NCI-H748 (cell line): ENCODE measurements around the gene UBE2V1.
A peak's percentile ranks its signal among the peaks of the same experiment; 100 is the strongest.
"Not testable (repeated sequence)": the region's sequence is repeated elsewhere in the genome, so short reads cannot be mapped to it uniquely, and the experiment has no call there.

Experiments
- DNase-seq: peaks from one replicate; lab custom pipeline; 2025; ENCODE audit not compliant: unreplicated experiment; lab: John Stamatoyannopoulos, UW

Gene UBE2V1

GRCh38 chr20:50112512-50113419, at the start of gene UBE2V1:
TSS of gene UBE2V1 (minus strand) at chr20:50113150. CDS start at chr20:50113128, 22 bp downstream.
- peak; percentile 77 for DNase-seq

- not testable (repeated sequence) for DNase-seq
These were observed 48.5 kb upstream of the UBE2V1 start for GRCh38 chr20:50161494-50161893.

GRCh38 chr20:50153500-50154377, 40.8 kb upstream of the UBE2V1 start, which contains the start of gene PEDS1:
TSS of gene PEDS1 (minus strand) at chr20:50153723. CDS start at chr20:50153637, 86 bp downstream.
- DNase-seq = peak; percentile 89

- no peak for DNase-seq
These were observed 40.2 kb upstream of the UBE2V1 start for GRCh38 chr20:50153153-50153499.

GRCh38 chr20:50152394-50153152, 39.6 kb upstream of the UBE2V1 start:
- DNase-seq = peak; percentile 12

GRCh38 chr20:50151034-50151743, 38.2 kb upstream of the UBE2V1 start:
- peak; percentile 30 for DNase-seq

GRCh38 chr20:50149481-50150254, 36.7 kb upstream of the UBE2V1 start:
- no peak for DNase-seq

- DNase-seq = peak; percentile 45
These were observed 34.0 kb upstream of the UBE2V1 start for GRCh38 chr20:50146732-50147662.

GRCh38 chr20:50146214-50146613, 33.3 kb upstream of the UBE2V1 start:
- no peak for DNase-seq

GRCh38 chr20:50145566-50145965, 32.6 kb upstream of the UBE2V1 start:
- DNase-seq = no peak

GRCh38 chr20:50144362-50144761, 31.4 kb upstream of the UBE2V1 start:
- DNase-seq = no peak

GRCh38 chr20:50142812-50143211, 29.9 kb upstream of the UBE2V1 start:
- DNase-seq = no peak

GRCh38 chr20:50141811-50142561, 29.0 kb upstream of the UBE2V1 start:
- DNase-seq = no peak

- no peak for DNase-seq
These were observed 28.2 kb upstream of the UBE2V1 start for GRCh38 chr20:50141018-50141675.

GRCh38 chr20:50140339-50140859, 27.4 kb upstream of the UBE2V1 start:
- DNase-seq = no peak

- DNase-seq = no peak
These were observed 25.8 kb upstream of the UBE2V1 start for GRCh38 chr20:50138479-50139393.
